H9 (cell line): ENCODE data around the gene DOK6. TPM values are rescaled to one million over a fixed set of nuclear protein-coding genes. Genes with fewer than 3 reads are reported as not detected.

ENCODE experiments used
- DNase-seq: peaks from one replicate; pipeline ENCODE4 v3.0.0-alpha.2; 2017
- H2AFZ ChIP-seq: one replicate; pipeline ENCODE4 v1.6.1; 2013; ENCODE audit warnings: mild to moderate bottlenecking, low read length, control low read depth, moderate library complexity
- H2AK5ac ChIP-seq: 2 replicates; pipeline ENCODE4 v1.6.1; 2013; ENCODE audit warnings: low read length, control low read depth, mixed read lengths; ENCODE audit not compliant: insufficient read length
- H2BK120ac ChIP-seq: one replicate; pipeline ENCODE4 v1.6.1; 2013; ENCODE audit warnings: low read depth, mild to moderate bottlenecking, low read length, control low read depth, inconsistent platforms; ENCODE audit not compliant: poor library complexity, severe bottlenecking
- H2BK12ac ChIP-seq: 2 replicates; pipeline ENCODE4 v1.6.1; 2013; ENCODE audit warnings: low read length, control low read depth, mixed read lengths, low read depth; ENCODE audit not compliant: insufficient read length
- H2BK15ac ChIP-seq: 2 replicates; pipeline ENCODE4 v1.6.1; 2013; ENCODE audit warnings: low read depth, low read length, control low read depth
- H2BK20ac ChIP-seq: one replicate; pipeline ENCODE4 v1.6.1; 2013; ENCODE audit warnings: low read depth, mild to moderate bottlenecking, low read length, control low read depth, inconsistent platforms; ENCODE audit not compliant: poor library complexity, severe bottlenecking
- H2BK5ac ChIP-seq: 2 replicates; pipeline ENCODE4 v1.6.1; 2013; ENCODE audit warnings: low read length, control low read depth, mixed read lengths; ENCODE audit not compliant: insufficient read length
- H3K14ac ChIP-seq: 2 replicates; pipeline ENCODE4 v1.6.1; 2013; ENCODE audit warnings: low read length, control low read depth; ENCODE audit not compliant: insufficient read depth
- H3K18ac ChIP-seq: 2 replicates; pipeline ENCODE4 v1.6.1; 2013; ENCODE audit warnings: low read depth, mild to moderate bottlenecking, mixed read lengths, low read length, control low read depth; ENCODE audit not compliant: insufficient read length
- H3K23ac ChIP-seq: 2 replicates; pipeline ENCODE4 v1.6.1; 2013; ENCODE audit warnings: low read length, control low read depth, mixed read lengths, low read depth; ENCODE audit not compliant: insufficient read length
- H3K23me2 ChIP-seq: 2 replicates; pipeline ENCODE4 v1.6.1; 2013; ENCODE audit warnings: low read depth, mild to moderate bottlenecking, mixed read lengths, low read length, control low read depth; ENCODE audit not compliant: insufficient read length, poor library complexity, severe bottlenecking
- H3K27ac ChIP-seq: 2 replicates; pipeline ENCODE4 v1.5.1; 2013; ENCODE audit warnings: low read length, control low read depth, mixed read lengths, low read depth; ENCODE audit not compliant: insufficient read length
- H3K27me3 ChIP-seq: 2 replicates; pipeline ENCODE4 v1.6.1; 2013; ENCODE audit warnings: low read length, control low read depth, inconsistent platforms; ENCODE audit not compliant: insufficient read depth
- H3K4ac ChIP-seq: 2 replicates; pipeline ENCODE4 v1.6.1; 2013; ENCODE audit warnings: low read depth, mild to moderate bottlenecking, control low read depth, inconsistent platforms, low read length, moderate library complexity
- H3K4me1 ChIP-seq: 2 replicates; pipeline ENCODE4 v1.6.1; 2013; ENCODE audit warnings: low read length, control low read depth, inconsistent platforms; ENCODE audit not compliant: insufficient read depth
- H3K4me2 ChIP-seq: 2 replicates; pipeline ENCODE4 v1.6.1; 2013; ENCODE audit warnings: low read length, control low read depth, mixed read lengths; ENCODE audit not compliant: insufficient read length, insufficient read depth
- H3K56ac ChIP-seq: 2 replicates; pipeline ENCODE4 v1.6.1; 2013; ENCODE audit warnings: low read depth, mild to moderate bottlenecking, mixed read lengths, low read length, control low read depth; ENCODE audit not compliant: insufficient read length
- H3K79me1 ChIP-seq: 2 replicates; pipeline ENCODE4 v1.6.1; 2013; ENCODE audit warnings: low read depth, mild to moderate bottlenecking, moderate library complexity, low read length, control low read depth, inconsistent platforms; ENCODE audit not compliant: insufficient read depth, poor library complexity, severe bottlenecking
- H3K79me2 ChIP-seq: 2 replicates; pipeline ENCODE4 v1.6.1; 2013; ENCODE audit warnings: low read length, control low read depth, inconsistent platforms; ENCODE audit not compliant: insufficient read depth
- H3K9ac ChIP-seq: 2 replicates; pipeline ENCODE4 v1.6.1; 2013; ENCODE audit warnings: low read length, control low read depth, mixed read lengths; ENCODE audit not compliant: insufficient read length; ENCODE audit errors: extremely low read depth
- H3K9me3 ChIP-seq: one replicate; pipeline ENCODE4 v1.6.1; 2013; ENCODE audit warnings: low read depth, low read length, inconsistent platforms; ENCODE audit not compliant: control insufficient read depth
- H3T11ph ChIP-seq: one replicate; pipeline ENCODE4 v1.6.1; 2013; ENCODE audit warnings: mild to moderate bottlenecking, low read length, control low read depth, inconsistent platforms
- H4K20me1 ChIP-seq: one replicate; pipeline ENCODE4 v1.6.1; 2013; ENCODE audit not compliant: control insufficient read depth, insufficient read length, insufficient read depth
- H4K5ac ChIP-seq: 2 replicates; pipeline ENCODE4 v1.6.1; 2013; ENCODE audit warnings: low read depth, mild to moderate bottlenecking, mixed read lengths, low read length, control low read depth; ENCODE audit not compliant: insufficient read length
- H4K8ac ChIP-seq: replicated peaks from 2 replicates; pipeline ENCODE4 v1.6.1; 2013; ENCODE audit warnings: low read length, control low read depth, mixed read lengths, low read depth; ENCODE audit not compliant: insufficient read length
- H4K91ac ChIP-seq: 2 replicates; pipeline ENCODE4 v1.6.1; 2013; ENCODE audit warnings: low read depth, mild to moderate bottlenecking, moderate library complexity, mixed read lengths, low read length, control low read depth; ENCODE audit not compliant: insufficient read length
- H3K27ac Mint-ChIP-seq, 3 experiments: 2 replicates in 2 of 3; 3 replicates in 1 of 3; pipeline ENCODE4 v1.8.0; 2020 to 2021; ENCODE audit warnings: mixed read lengths in 3 of 3, mild to moderate bottlenecking in 1 of 3, moderate library complexity in 1 of 3
- H3K27me3 Mint-ChIP-seq: 2 replicates; pipeline ENCODE4 v1.8.0; 2021; ENCODE audit warnings: low read depth, mild to moderate bottlenecking, moderate library complexity, mixed read lengths
- H3K36me3 Mint-ChIP-seq, 3 experiments: 2 replicates in 2 of 3; 3 replicates in 1 of 3; pipeline ENCODE4 v1.8.0; 2020 to 2021; ENCODE audit warnings: low read depth in 3 of 3, mixed read lengths in 3 of 3; ENCODE audit not compliant: insufficient read depth in 1 of 3
- H3K4me1 Mint-ChIP-seq, 2 experiments: 2 replicates each; pipeline ENCODE4 v1.8.0; 2020; ENCODE audit warnings: mixed read lengths in 2 of 2
- H3K4me3 Mint-ChIP-seq, 2 experiments: 2 replicates in 1 of 2; 3 replicates in 1 of 2; pipeline ENCODE4 v1.8.0; 2020 to 2021; ENCODE audit warnings: mild to moderate bottlenecking in 2 of 2, mixed read lengths in 2 of 2, moderate library complexity in 1 of 2
- H3K9me3 Mint-ChIP-seq, 2 experiments: 2 replicates in 1 of 2; 3 replicates in 1 of 2; pipeline ENCODE4 v1.8.0; 2020; ENCODE audit warnings: mild to moderate bottlenecking in 2 of 2, mixed read lengths in 2 of 2, moderate library complexity in 1 of 2
- WGBS: extraction: QIAGEN DNeasy Blood & Tissue Kit; methylation state at CpG from one replicate; pipeline ENCODE4 v1.1.7; 2013; ENCODE audit warnings: missing lambda C conversion rate, low lambda C conversion rate, mixed read lengths; ENCODE audit not compliant: insufficient read length; ENCODE audit errors: extremely low coverage; 5-methylcytosine and 5-hydroxymethylcytosine counted together
- total RNA-seq: library from RNA; stranded (reverse); gene quantifications from 2 replicates; pipeline ENCODE4 v1.2.1, GENCODE V29; 2021
- TF ChIP-seq, protein P1 (sequence below): fragments of 200-600 bp; sonication (generic); conservative IDR thresholded peaks from 3 replicates; pipeline ENCODE4 v1.8.0; 2021; ENCODE audit warnings: antibody characterized with exemption, mild to moderate bottlenecking

DOK6 gene
- total RNA-seq, 1 experiment from 2014 or later: 0.20 TPM

DNA sequence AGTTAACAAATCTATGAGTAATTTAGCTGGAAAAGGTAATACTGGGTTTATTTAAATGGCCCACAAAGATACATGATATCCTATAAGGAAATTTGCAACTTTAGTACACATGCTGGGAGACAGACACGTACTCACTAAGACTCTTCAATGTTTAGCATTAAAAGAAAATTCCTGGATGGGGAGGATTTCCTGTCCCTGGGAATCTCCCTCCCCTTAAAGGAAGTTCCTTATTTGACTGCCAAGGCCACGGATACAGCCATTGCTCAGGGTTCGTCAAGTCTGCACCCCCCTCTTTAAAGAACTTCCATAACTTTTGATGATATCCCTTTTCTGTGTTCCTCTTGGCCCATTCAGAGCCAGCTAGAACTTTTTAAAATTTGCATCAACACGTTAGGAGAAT, 279.4 kb downstream of the DOK6 start:
- no peak for DNase-seq

More for the DNA sequence above, 279.4 kb downstream of the DOK6 start:
- Mint-ChIP-seq H3K36me3 (no peaks in the 10 kb centered on the region), H3K9me3 (no peaks in the 10 kb centered on the region), H3K4me3 (no peak overlapping the region), H3K4me1 (peaks cover 8 to 17% of the 10 kb centered on the region in 2 experiments), H3K27ac (no peak overlapping the region), H3K27me3 (no peaks in the 10 kb centered on the region)
- Histone ChIP-seq H2AK5ac (no peak overlapping the region), H3T11ph (no peak overlapping the region), H3K79me1 (no peaks in the 10 kb centered on the region), H3K27ac (no peak overlapping the region), H3K56ac (no peak overlapping the region), H3K4ac (no peak overlapping the region), H2BK120ac (no peak overlapping the region), H4K91ac (no peak overlapping the region), H4K5ac (no peak overlapping the region), H4K8ac (no peak overlapping the region), H2AFZ (no peak overlapping the region), H3K4me1 (peaks cover 8% of the 10 kb centered on the region; the same call in 1 of the 2 replicates), H3K27me3 (no peaks in the 10 kb centered on the region), H3K9ac (no peak overlapping the region), H3K9me3 (no peaks in the 10 kb centered on the region), H3K18ac (no peak overlapping the region), H3K23me2 (no peaks in the 10 kb centered on the region), H3K23ac (no peak overlapping the region), H3K4me2 (no peak overlapping the region), H2BK20ac (no peak overlapping the region), H3K79me2 (no peaks in the 10 kb centered on the region), H2BK12ac (no peak overlapping the region), H4K20me1 (no peaks in the 10 kb centered on the region), H2BK15ac (no peak overlapping the region), H3K14ac (no peak overlapping the region), H2BK5ac (no peak overlapping the region)
- no CpG with 5 or more reads among the region's 4 CpGs for WGBS
- TF ChIP-seq, protein P1, sequence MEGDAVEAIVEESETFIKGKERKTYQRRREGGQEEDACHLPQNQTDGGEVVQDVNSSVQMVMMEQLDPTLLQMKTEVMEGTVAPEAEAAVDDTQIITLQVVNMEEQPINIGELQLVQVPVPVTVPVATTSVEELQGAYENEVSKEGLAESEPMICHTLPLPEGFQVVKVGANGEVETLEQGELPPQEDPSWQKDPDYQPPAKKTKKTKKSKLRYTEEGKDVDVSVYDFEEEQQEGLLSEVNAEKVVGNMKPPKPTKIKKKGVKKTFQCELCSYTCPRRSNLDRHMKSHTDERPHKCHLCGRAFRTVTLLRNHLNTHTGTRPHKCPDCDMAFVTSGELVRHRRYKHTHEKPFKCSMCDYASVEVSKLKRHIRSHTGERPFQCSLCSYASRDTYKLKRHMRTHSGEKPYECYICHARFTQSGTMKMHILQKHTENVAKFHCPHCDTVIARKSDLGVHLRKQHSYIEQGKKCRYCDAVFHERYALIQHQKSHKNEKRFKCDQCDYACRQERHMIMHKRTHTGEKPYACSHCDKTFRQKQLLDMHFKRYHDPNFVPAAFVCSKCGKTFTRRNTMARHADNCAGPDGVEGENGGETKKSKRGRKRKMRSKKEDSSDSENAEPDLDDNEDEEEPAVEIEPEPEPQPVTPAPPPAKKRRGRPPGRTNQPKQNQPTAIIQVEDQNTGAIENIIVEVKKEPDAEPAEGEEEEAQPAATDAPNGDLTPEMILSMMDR: no peak
